Endodermal cell (in vitro differentiated cells): ENCODE results near the gene ARFGEF2. TPM values are rescaled to one million over a fixed set of nuclear protein-coding genes. Genes with fewer than 3 reads are reported as not detected.

ENCODE experiments used
- DNase-seq: peaks from one replicate; pipeline ENCODE4 v3.0.0-alpha.2; 2017
- H3K27ac ChIP-seq: 2 replicates; pipeline ENCODE4 v1.5.1; 2013; ENCODE audit warnings: mild to moderate bottlenecking, low read depth, low read length, moderate library complexity
- H3K27me3 ChIP-seq: 2 replicates; pipeline ENCODE4 v1.6.1; 2013; ENCODE audit warnings: mild to moderate bottlenecking, low read length, moderate library complexity; ENCODE audit not compliant: insufficient read depth, control insufficient read depth, poor library complexity, severe bottlenecking
- H3K36me3 ChIP-seq: 2 replicates; pipeline ENCODE4 v1.7.0; 2013; ENCODE audit warnings: mild to moderate bottlenecking, low read length, moderate library complexity; ENCODE audit not compliant: control insufficient read depth, insufficient read depth
- H3K4me1 ChIP-seq: one replicate; pipeline ENCODE4 v1.7.0; 2013; ENCODE audit warnings: low read length; ENCODE audit not compliant: control insufficient read depth, insufficient read depth
- H3K4me3 ChIP-seq: 2 replicates; pipeline ENCODE4 v1.5.1; 2013; ENCODE audit warnings: mild to moderate bottlenecking, low read length, moderate library complexity
- H3K9ac ChIP-seq: 2 replicates; pipeline ENCODE4 v1.6.1; 2013; ENCODE audit warnings: mild to moderate bottlenecking, low read length, moderate library complexity; ENCODE audit not compliant: poor library complexity, severe bottlenecking; ENCODE audit errors: extremely low read depth
- H3K9me3 ChIP-seq: 2 replicates; pipeline ENCODE4 v1.6.1; 2013; ENCODE audit warnings: mild to moderate bottlenecking, low read length, moderate library complexity; ENCODE audit not compliant: control insufficient read depth
- H3K27ac Mint-ChIP-seq: 2 replicates; pipeline ENCODE4 v1.8.0; 2020; ENCODE audit warnings: mixed read lengths
- H3K27me3 Mint-ChIP-seq: 2 replicates; pipeline ENCODE4 v1.8.0; 2021; ENCODE audit warnings: mild to moderate bottlenecking, mixed read lengths; ENCODE audit not compliant: insufficient read depth
- H3K36me3 Mint-ChIP-seq: 2 replicates; pipeline ENCODE4 v1.8.0; 2020; ENCODE audit warnings: low read depth, mixed read lengths
- H3K4me1 Mint-ChIP-seq: 2 replicates; pipeline ENCODE4 v1.8.0; 2020; ENCODE audit warnings: mixed read lengths
- H3K4me3 Mint-ChIP-seq: 2 replicates; pipeline ENCODE4 v1.8.0; 2020; ENCODE audit warnings: mild to moderate bottlenecking, moderate library complexity, mixed read lengths
- H3K9me3 Mint-ChIP-seq: 2 replicates; pipeline ENCODE4 v1.8.0; 2020; ENCODE audit warnings: mild to moderate bottlenecking, mixed read lengths
- CTCF ChIP-seq: fragments of 200-600 bp; sonication (generic); conservative IDR thresholded peaks from 2 replicates; pipeline ENCODE4 v1.5.0; 2021; ENCODE audit warnings: antibody characterized with exemption, mild to moderate bottlenecking
- WGBS, 2 experiments: methylation state at CpG; one replicate each; pipeline versions ENCODE4 v1.1.5 to v1.1.7; 2013; ENCODE audit warnings: missing lambda C conversion rate in 2 of 2, mixed read lengths in 1 of 2; ENCODE audit not compliant: insufficient coverage in 1 of 2, insufficient read length in 1 of 2; 5-methylcytosine and 5-hydroxymethylcytosine counted together
- total RNA-seq, 2 donors: library from RNA; stranded (reverse); fragmentation: NEBNext Ultra II Directional in 1 of 2; extraction: Animal tissue kit (Norgen Biotek cat#: 25700) in 1 of 2; gene quantifications; 2 replicates in 1 of 2; 3 replicates in 1 of 2; pipeline ENCODE4 v1.2.1, GENCODE V29; 2021

The ARFGEF2 gene
- total RNA-seq, 2 donors from 2014 or later, result 23.6 to 29.4 TPM

DNA sequence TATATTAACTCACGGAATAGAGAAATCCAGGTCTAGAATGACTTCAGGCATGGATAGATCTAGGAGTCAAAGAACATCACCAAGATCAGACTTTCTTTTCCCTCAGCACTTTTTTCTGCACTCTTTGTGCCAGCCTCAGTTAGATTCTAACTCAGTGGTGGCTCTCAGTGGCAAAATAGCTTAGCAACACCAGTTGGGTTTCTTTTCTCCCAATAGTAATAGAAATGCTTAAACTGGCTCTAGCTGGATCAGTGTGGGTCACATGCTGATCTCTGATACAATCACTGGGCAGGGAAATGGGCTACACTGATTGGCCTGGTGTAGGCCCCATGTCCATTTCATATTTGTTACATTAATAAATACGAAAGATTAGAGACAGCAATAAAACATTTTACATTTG, 44.2 kb upstream of the ARFGEF2 start:
- H3K4me1 Mint-ChIP-seq, result peaks cover 17% of the 10 kb centered on the region
- H3K9ac ChIP-seq, result no peak overlapping the region
- H3K27ac ChIP-seq, result no peak overlapping the region
- 50 to 100% methylated on average over 1 to 2 of the region's 2 CpGs for WGBS, 2 experiments
- no peak overlapping the region for H3K27ac Mint-ChIP-seq
- peaks cover 14% of the 10 kb centered on the region for H3K27me3 ChIP-seq
- H3K27me3 Mint-ChIP-seq, result peaks cover 10% of the 10 kb centered on the region
- no peaks in the 10 kb centered on the region for H3K9me3 ChIP-seq
- no peak for DNase-seq
- no peaks in the 10 kb centered on the region for H3K9me3 Mint-ChIP-seq
- no peak overlapping the region for H3K4me3 Mint-ChIP-seq
- H3K36me3 ChIP-seq, result no peaks in the 10 kb centered on the region
- no peak for TF ChIP-seq CTCF
- H3K36me3 Mint-ChIP-seq, result no peaks in the 10 kb centered on the region
- no peak overlapping the region for H3K4me3 ChIP-seq
- H3K4me1 ChIP-seq, result peaks cover 12% of the 10 kb centered on the region

- Mint-ChIP-seq H3K36me3 (no peaks in the 10 kb centered on the region), H3K9me3 (no peaks in the 10 kb centered on the region), H3K27me3 (peaks cover 10% of the 10 kb centered on the region), H3K4me3 (no peak overlapping the region), H3K4me1 (peaks cover 17% of the 10 kb centered on the region), H3K27ac (no peak overlapping the region)
- H3K4me1 ChIP-seq, result peaks cover 12% of the 10 kb centered on the region
- H3K4me3 ChIP-seq, result no peak overlapping the region
- H3K9ac ChIP-seq, result no peak overlapping the region
- H3K27me3 ChIP-seq, result peaks cover 14% of the 10 kb centered on the region
- no peak overlapping the region for H3K27ac ChIP-seq
- no peak for TF ChIP-seq CTCF
- no peaks in the 10 kb centered on the region for H3K36me3 ChIP-seq
- no peaks in the 10 kb centered on the region for H3K9me3 ChIP-seq
- DNase-seq, result peak; percentile 27
- 88 to 89% methylated on average over 8 to 10 of the region's 10 CpGs for WGBS, 2 experiments
Measured at GRCh38 chr20:48878534-48879248, 42.8 kb upstream of the ARFGEF2 start.

GRCh38 chr20:48879612-48880245, 41.8 kb upstream of the ARFGEF2 start:
- Histone ChIP-seq H3K36me3 (no peaks in the 10 kb centered on the region), H3K4me3 (no peak overlapping the region), H3K27ac (no peak overlapping the region), H3K9me3 (no peaks in the 10 kb centered on the region), H3K27me3 (peaks cover 11% of the 10 kb centered on the region), H3K9ac (no peak overlapping the region), H3K4me1 (peaks cover 12% of the 10 kb centered on the region)
- peaks cover 17% of the 10 kb centered on the region for H3K4me1 Mint-ChIP-seq
- no peaks in the 10 kb centered on the region for H3K9me3 Mint-ChIP-seq
- no peak for TF ChIP-seq CTCF
- WGBS, 2 experiments, result 86 to 90% methylated on average over 1 of the region's 1 CpG
- H3K27ac Mint-ChIP-seq, result no peak overlapping the region
- peaks cover 10% of the 10 kb centered on the region for H3K27me3 Mint-ChIP-seq
- no peak overlapping the region for H3K4me3 Mint-ChIP-seq
- no peaks in the 10 kb centered on the region for H3K36me3 Mint-ChIP-seq
- no peak for DNase-seq
